Endothelial cell of umbilical vein (primary cell): ENCODE data around the gene PSMD3. TPM values are rescaled to one million over a fixed set of nuclear protein-coding genes. Genes with fewer than 3 reads are reported as not detected.

Experiments used
- BruUV-seq: library from RNA; stranded (reverse); fragments of 400-500 nt; replicated peaks from 2 replicates; lab custom pipeline; 2021; lab: Mats Ljungman, UMichigan
- CTCF ChIA-PET: fragments of 300-600, 350-600 bp; sonication (Branson Sonifier 250); formaldehyde crosslinking; loops from one replicate; lab custom pipeline; 2021; ENCODE audit warnings: antibody characterized with exemption, inconsistent platforms; lab: Charles Lee
- POLR2A ChIA-PET: fragments of 300-600, 350-600 bp; sonication (Branson Sonifier 250); formaldehyde crosslinking; loops from one replicate; lab custom pipeline; 2021; ENCODE audit warnings: antibody characterized with exemption, inconsistent platforms; lab: Charles Lee
- DNase-seq: peaks from one replicate; pipeline ENCODE4 v3.0.0-alpha.2; 2011; ENCODE audit warnings: low read depth, low spot score
- FAIRE-seq: peaks from 2 replicates; lab custom pipeline; 2011; peaks lifted over from hg19 to GRCh38; lab: Jason Lieb, UNC
- H2AFZ ChIP-seq: 2 replicates; pipeline ENCODE4 v1.6.0; 2012; ENCODE audit warnings: low read depth, low read length, control low read depth, inconsistent platforms
- H3K27ac ChIP-seq: 2 replicates; pipeline ENCODE4 v1.5.1; 2011; ENCODE audit warnings: low read depth, mild to moderate bottlenecking, control low read depth, low read length, moderate library complexity; ENCODE audit not compliant: insufficient read depth
- H3K27me3 ChIP-seq, 2 experiments: 2 replicates each; pipeline versions ENCODE4 v1.6.0 to v1.6.1; 2011; ENCODE audit warnings: low read length in 2 of 2, mixed read lengths in 1 of 2; ENCODE audit not compliant: control insufficient read depth in 2 of 2, insufficient read depth in 2 of 2
- H3K36me3 ChIP-seq, 2 experiments: 2 replicates in 1 of 2; 3 replicates in 1 of 2; pipeline ENCODE4 v1.5.1; 2011; ENCODE audit warnings: low read length in 2 of 2, mild to moderate bottlenecking in 1 of 2, moderate library complexity in 1 of 2; ENCODE audit not compliant: control insufficient read depth in 2 of 2, insufficient read depth in 2 of 2; ENCODE audit errors: extremely low read depth in 1 of 2
- H3K4me1 ChIP-seq: 3 replicates; pipeline ENCODE4 v1.5.1; 2011; ENCODE audit warnings: mild to moderate bottlenecking, low read length; ENCODE audit not compliant: control insufficient read depth, insufficient read depth; ENCODE audit errors: extremely low read depth
- H3K4me2 ChIP-seq: 2 replicates; pipeline ENCODE4 v1.6.1; 2011; ENCODE audit warnings: low read length, control low read depth, mixed read lengths; ENCODE audit not compliant: insufficient read depth
- H3K4me3 ChIP-seq, 3 experiments: fragments of 200-600 bp in 1 of 3; sonication (generic), shearing (Covaris generic) in 1 of 3; replicated peaks in 1 of 3; 2 replicates each; pipeline ENCODE4 v1.5.1; 2011 to 2016; ENCODE audit warnings: control low read depth in 3 of 3, low read length in 3 of 3, mild to moderate bottlenecking in 2 of 3, inconsistent platforms in 1 of 3, low read depth in 1 of 3, moderate library complexity in 1 of 3; ENCODE audit not compliant: insufficient read depth in 1 of 3
- H3K79me2 ChIP-seq: 2 replicates; pipeline ENCODE4 v1.6.0; 2012; ENCODE audit warnings: low read length, inconsistent platforms; ENCODE audit not compliant: control insufficient read depth, insufficient read depth
- H3K9ac ChIP-seq: replicated peaks from 2 replicates; pipeline ENCODE3; 2011; ENCODE audit warnings: low read length, control low read depth; ENCODE audit not compliant: insufficient read depth; ENCODE audit errors: extremely low read depth
- H3K9me1 ChIP-seq: replicated peaks from 3 replicates; pipeline ENCODE4 v1.6.0; 2011; ENCODE audit warnings: mild to moderate bottlenecking, low read length; ENCODE audit not compliant: control insufficient read depth, insufficient read depth; ENCODE audit errors: extremely low read depth
- H3K9me3 ChIP-seq: replicated peaks from 2 replicates; pipeline ENCODE4 v1.5.1; 2012; ENCODE audit warnings: low read length, inconsistent platforms; ENCODE audit not compliant: control insufficient read depth, insufficient read depth
- H4K20me1 ChIP-seq: replicated peaks from 2 replicates; pipeline ENCODE3; 2011; ENCODE audit warnings: mild to moderate bottlenecking, low read length; ENCODE audit not compliant: control insufficient read depth, insufficient read depth; ENCODE audit errors: extremely low read depth
- EZH2 ChIP-seq: IDR thresholded peaks from 2 replicates; pipeline ENCODE4 v1.6.1; 2012; ENCODE audit warnings: borderline replicate concordance, low read depth, mild to moderate bottlenecking, moderate library complexity, low read length, inconsistent platforms; ENCODE audit not compliant: severe bottlenecking
- FOS ChIP-seq: IDR thresholded peaks from 2 replicates; pipeline ENCODE4 v1.6.1; 2011; ENCODE audit warnings: mild to moderate bottlenecking, low read length, moderate library complexity, borderline replicate concordance; ENCODE audit not compliant: insufficient read depth
- POLR2AphosphoS5 ChIP-seq: IDR thresholded peaks from 2 replicates; pipeline ENCODE4 v1.6.1; 2012; ENCODE audit warnings: low read depth, mild to moderate bottlenecking, control low read depth, low read length, moderate library complexity; ENCODE audit not compliant: insufficient read depth
- dilution Hi-C: fragments of 300-500 bp; cut with MboI; formaldehyde crosslinking; loops from one replicate; pipeline ENCODE4 v1.15.0; 2019; ENCODE audit warnings: low sequenced_read_pairs; ENCODE audit not compliant: extremely low pct_ligation_motif_present
- intact Hi-C: fragments of 100-400 bp; cut with micrococcal nuclease; formaldehyde crosslinking; loops from one replicate; pipeline ENCODE4 v1.10.0; 2022
- polyA plus RNA-seq, 4 experiments: library from polyadenylated mRNA; depleted of rRNA in 3 of 4; stranded (reverse) in 3 of 4; unstranded in 1 of 4; fragments of >200 nt; gene quantifications; 2 replicates each; pipeline versions ENCODE4 v1.2.1 to v1.2.3, GENCODE V29; 2011 to 2012; ENCODE audit warnings: missing spikeins in 1 of 4
- total RNA-seq: library from RNA; stranded (reverse); gene quantifications from 2 replicates; pipeline ENCODE4 v1.2.3, GENCODE V29; 2021
- TF ChIP-seq, protein P1 (sequence below), 2 donors: IDR thresholded peaks; 1 replicate in 1 of 2; 2 replicates in 1 of 2; pipeline ENCODE4 v1.5.1; 2011; ENCODE audit warnings: low read length in 2 of 2, mild to moderate bottlenecking in 2 of 2, moderate library complexity in 2 of 2, control low read depth in 1 of 2, inconsistent platforms in 1 of 2, low read depth in 1 of 2; ENCODE audit not compliant: insufficient read depth in 1 of 2; ENCODE audit errors: extremely low read depth in 1 of 2
- TF ChIP-seq, protein P2 (sequence below): IDR thresholded peaks from 2 replicates; pipeline ENCODE4 v1.6.1; 2011; ENCODE audit not compliant: insufficient read depth, insufficient read length

The PSMD3 gene
- total and polyA plus RNA-seq, 2 donors (not counting 3 experiments of a cell fraction or from before 2014, with no cell fraction given) = 120 to 136 TPM

DNA sequence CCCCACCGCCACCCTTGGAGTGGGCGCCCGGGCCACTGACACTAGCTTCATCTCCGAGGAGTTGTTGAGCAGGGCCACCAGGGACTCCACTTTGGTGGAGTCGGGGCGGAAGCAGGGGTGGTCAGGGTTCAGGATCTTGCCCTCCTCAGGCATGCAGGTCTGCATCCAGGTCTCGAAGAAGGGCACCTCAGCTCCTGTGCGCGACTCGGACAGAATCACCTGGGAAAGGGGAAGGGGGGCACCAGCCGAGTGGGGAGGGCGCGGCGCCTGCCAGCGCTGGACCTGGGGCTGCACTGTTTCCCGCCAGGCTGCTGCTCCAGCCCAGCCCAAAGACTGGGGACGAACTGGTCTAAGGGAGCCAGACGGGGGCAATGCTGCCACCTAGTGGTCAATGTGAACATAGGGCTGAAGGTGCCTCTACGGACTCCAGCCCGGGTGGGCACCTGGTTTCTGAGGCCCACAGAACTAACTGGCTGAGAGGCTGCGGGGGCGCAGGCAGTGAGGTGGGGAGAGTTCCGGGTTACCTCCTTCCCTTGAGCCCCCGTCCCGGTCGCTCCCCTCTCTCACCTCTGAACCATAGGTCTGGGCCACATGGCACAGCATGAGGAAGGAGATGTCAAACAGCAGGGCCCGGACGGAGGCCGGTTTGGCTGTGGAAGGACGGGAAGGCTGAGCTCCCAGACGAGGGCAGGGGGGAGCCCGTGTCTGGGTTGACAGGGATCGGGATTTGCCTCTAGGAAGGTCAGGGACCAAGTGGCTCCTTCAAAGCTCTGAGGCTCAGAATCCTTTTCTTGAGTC is 46.4 kb downstream of the PSMD3 start:
- H3K9ac ChIP-seq = no peak overlapping the region
- ChIA-PET POLR2A (interaction anchor here (1.1 to 1.5 kb wide), 2 partner anchors 12 to 13 kb away, joined by 5 to 6 read pairs; partner anchors contain the start of gene CSF3), CTCF (interaction anchor here (0.8 to 5.5 kb wide), 22 partner anchors 8 to 164 kb away, joined by 3 to 246 read pairs (median 5); partner anchors contain the start of genes CSF3 and PSMD3)
- peaks cover 48% of the 10 kb centered on the region for H3K4me1 ChIP-seq
- H3K4me3 ChIP-seq = no peak overlapping the region
- peak overlapping the region; percentile 99 for H3K27ac ChIP-seq
- H3K4me2 ChIP-seq = no peak overlapping the region
- no peak overlapping the region for H2AFZ ChIP-seq
- no peaks in the 10 kb centered on the region for H3K9me3 ChIP-seq
- peak; percentile 80 for FAIRE-seq
- H3K36me3 ChIP-seq = peaks cover 5 to 37% of the 10 kb centered on the region in 2 experiments
- no TSS peak for BruUV-seq
- dilution Hi-C loops = no loop called here
- intact Hi-C loops = loop anchor here (1.0 to 2.0 kb wide), 4 partner anchors 14 to 68 kb away; partner anchors contain the start of gene PSMD3
- H3K9me1 ChIP-seq = no peaks in the 10 kb centered on the region
- TF ChIP-seq, protein P1, sequence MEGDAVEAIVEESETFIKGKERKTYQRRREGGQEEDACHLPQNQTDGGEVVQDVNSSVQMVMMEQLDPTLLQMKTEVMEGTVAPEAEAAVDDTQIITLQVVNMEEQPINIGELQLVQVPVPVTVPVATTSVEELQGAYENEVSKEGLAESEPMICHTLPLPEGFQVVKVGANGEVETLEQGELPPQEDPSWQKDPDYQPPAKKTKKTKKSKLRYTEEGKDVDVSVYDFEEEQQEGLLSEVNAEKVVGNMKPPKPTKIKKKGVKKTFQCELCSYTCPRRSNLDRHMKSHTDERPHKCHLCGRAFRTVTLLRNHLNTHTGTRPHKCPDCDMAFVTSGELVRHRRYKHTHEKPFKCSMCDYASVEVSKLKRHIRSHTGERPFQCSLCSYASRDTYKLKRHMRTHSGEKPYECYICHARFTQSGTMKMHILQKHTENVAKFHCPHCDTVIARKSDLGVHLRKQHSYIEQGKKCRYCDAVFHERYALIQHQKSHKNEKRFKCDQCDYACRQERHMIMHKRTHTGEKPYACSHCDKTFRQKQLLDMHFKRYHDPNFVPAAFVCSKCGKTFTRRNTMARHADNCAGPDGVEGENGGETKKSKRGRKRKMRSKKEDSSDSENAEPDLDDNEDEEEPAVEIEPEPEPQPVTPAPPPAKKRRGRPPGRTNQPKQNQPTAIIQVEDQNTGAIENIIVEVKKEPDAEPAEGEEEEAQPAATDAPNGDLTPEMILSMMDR (IDR thresholded peaks at IDR 0.05; ENCODE audit: extremely low read depth in 1 of 2, insufficient read depth in 1 of 2, low read depth in 1 of 2, low read length in 2 of 2) = peak; percentile 81 to 93
- TF ChIP-seq, protein P2, sequence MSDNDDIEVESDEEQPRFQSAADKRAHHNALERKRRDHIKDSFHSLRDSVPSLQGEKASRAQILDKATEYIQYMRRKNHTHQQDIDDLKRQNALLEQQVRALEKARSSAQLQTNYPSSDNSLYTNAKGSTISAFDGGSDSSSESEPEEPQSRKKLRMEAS = no peak
- TF ChIP-seq EZH2 (no peak), FOS (no peak), POLR2AphosphoS5 (peak; percentile 24)
- no peaks in the 10 kb centered on the region for H3K27me3 ChIP-seq
- peak; percentile 74 for DNase-seq
- no peaks in the 10 kb centered on the region for H3K79me2 ChIP-seq
- no peaks in the 10 kb centered on the region for H4K20me1 ChIP-seq
